Myocyte (in vitro differentiated cells): ENCODE results near the gene AP3B1. TPM values are rescaled to one million over a fixed set of nuclear protein-coding genes. Genes with fewer than 3 reads are reported as not detected.
"Not testable (repeated sequence)": the region's sequence is repeated elsewhere in the genome, so short reads cannot be mapped to it uniquely, and the experiment has no call there.

Source experiments
- DNase-seq: peaks from one replicate; pipeline ENCODE4 v3.0.0-alpha.2; 2012; ENCODE audit warnings: low read depth
- total RNA-seq: library from RNA; depleted of rRNA; stranded (reverse); fragments of >200 nt; gene quantifications from 2 replicates; pipeline ENCODE4 v1.2.3, GENCODE V29; 2014

AP3B1 gene
- total RNA-seq, 1 donor from 2014 or later = 50.0 TPM

DNA sequence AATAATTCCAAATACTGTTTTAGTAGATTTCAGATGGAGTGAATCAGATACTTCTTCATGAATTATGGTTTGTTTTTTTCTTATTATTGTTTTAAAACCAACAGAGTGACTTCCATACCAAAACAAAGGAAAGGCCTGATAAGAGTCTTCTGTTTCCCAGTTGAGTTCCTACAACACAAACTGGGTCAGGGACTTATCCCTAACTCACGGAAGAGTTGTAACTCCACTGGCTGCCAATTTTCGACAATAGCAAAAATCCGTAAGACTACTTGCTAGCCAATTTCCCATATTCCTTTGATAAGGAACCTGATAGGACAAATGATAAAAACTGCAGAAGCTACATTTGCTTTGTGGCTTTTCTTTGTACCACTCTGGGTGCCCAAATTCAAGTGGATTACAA is 219.2 kb downstream of the AP3B1 start:
- no peak for DNase-seq

DNA sequence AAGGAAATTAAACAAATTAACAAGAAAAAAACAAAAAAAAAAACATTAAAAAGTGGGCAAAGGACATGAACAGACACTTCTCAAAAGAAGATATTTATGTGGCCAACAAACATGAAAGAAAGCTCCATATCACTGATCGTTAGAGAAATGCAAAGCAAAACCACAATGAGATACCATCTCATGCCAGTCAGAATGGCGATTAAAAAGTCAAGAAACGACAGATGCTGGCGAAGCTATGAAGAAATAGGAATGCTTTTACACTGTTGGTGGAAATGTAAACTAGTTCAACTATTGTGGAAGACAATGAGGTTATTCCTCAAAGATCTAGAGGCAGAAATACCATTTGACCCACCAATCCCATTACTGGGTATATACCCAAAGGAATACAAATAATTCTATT is 223.8 kb downstream of the AP3B1 start:
- not testable (repeated sequence) for DNase-seq

DNA sequence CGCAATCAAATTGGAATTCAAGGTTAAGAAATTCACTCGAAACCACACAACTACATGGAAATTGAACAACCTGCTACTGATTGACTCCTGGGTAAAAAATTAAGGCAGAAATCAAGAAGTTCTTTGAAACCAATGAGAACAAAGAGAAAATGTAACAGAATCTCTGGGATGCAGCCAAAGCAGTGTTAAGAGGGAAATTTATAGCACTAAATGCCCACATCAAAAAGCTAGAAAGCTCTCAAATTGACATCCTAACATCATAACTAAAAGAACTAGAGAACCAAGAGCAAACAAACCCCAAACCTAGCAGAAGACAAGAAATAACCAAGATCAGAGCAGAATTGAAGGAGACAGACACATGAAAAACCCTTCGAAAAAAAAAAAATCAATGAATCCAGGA is 226.9 kb downstream of the AP3B1 start:
- DNase-seq = not testable (repeated sequence)

DNA sequence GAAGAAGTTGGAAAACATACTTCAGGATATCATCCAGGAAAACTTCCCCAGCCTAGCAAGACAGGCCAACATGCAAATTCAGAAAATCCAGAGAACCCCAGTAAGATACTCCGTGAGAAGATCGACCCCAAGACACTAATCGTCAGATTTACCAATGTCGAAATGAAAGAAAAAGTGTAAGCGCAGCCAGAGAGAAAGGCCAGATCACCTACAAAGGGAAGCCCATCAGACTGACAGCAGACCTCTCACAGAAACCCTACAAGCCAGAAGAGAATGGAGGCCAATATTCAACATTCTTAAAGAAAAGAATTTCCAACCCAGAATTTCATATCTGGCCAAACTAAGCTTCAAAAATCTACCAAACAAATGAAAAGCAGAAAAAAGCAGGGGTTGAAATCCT is 227.8 kb downstream of the AP3B1 start:
- DNase-seq = not testable (repeated sequence)

DNA sequence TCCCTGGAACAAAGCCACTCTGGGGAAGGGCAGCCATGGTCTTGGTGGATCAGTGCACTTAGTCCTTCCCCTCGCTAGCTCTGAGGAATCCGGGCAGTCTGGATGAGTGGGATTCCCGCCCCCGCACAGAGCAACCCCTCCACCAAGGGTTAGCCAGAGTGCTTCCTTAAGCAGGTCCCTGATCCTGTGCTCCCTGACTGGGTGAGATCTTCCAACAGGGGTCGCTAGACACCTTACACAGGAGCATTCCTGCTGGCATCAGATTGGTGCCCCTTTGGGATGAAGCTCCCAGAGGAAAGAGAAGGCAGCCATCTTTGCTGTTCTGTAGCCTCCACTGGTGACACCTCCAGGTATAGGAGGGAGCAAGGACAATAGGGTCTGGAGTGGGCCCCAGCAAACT is 228.8 kb downstream of the AP3B1 start:
- DNase-seq = no peak

DNA sequence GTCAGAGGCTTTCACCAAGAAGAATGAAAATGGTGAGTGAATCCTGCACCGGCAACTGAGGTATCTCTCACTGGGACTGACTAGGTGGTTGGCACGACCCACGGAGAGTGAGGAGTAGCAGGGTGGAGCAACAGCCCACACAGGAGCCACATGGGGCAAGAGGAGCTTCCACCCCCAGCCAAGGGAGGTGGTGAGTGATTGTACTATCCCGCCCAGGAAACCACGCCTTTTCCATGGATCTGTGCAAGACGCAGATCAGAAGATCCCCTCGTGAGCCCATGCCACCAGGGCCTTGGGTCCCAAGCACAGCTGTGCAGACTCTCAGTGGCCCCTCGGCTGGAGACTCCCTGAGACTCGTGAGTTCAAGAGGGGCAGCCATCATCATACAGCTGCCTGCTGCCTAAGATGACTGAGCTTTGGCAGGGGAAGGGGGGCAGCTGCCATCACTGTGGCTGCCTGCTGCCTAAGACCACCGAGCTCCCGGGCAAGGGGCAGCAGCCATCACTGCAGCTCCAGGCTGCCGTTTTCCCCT is 229.5 kb downstream of the AP3B1 start:
- DNase-seq = peak; percentile 1

DNA sequence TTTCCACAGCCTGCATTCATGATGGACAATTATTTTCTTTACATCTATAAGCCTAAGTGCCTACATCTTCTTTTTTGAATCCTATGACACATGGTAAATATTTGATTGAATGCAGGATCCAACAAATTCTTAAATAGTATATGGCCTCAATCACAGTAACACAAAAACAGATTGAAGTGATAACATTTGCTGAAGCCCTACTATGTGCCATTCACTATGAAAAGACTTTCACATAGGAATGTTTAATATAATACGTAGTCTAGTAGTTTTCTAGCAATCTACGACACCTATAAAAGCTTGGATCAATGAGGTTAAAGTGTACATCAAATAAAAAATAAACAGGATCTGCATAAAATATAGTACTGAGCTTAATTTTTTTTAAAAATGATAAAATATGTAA is 231.0 kb downstream of the AP3B1 start:
- DNase-seq = no peak

DNA sequence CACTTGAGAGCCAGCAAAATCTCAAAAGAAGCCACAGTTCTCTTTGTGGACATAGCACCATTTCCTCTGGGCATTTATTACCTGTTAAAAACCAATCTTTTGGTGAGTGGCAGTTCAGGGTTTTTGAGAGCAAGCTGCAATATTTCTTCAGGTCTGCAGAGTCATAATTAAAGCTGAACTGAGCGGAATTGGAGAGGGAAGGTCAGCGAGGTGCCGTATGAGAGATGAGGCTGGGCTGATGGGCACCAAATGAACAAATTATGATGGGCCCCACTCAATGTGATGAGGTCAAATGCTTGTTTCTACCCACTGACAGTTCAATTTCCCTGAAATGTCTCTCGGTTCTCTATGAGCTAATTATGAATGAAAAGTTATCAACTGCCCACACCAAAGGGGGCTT is 231.9 kb downstream of the AP3B1 start:
- no peak for DNase-seq

DNA sequence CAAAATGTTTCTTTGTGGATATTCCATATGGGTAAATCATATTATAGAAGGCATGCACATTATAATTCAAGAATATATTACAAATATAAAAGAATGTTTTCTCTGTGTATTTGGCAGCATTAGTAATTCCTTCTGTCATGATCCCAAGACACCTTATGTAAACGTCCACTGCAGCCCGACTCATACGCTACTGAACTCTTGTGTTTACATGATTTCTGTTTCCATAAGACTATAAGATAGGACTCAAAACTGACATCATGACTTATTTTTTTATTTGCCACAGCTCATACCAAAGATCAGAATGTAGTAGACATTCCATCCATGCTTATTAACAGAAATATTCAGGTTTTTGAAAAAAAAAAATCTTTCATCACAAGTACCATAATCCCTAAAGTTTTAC is 234.1 kb downstream of the AP3B1 start:
- no peak for DNase-seq

DNA sequence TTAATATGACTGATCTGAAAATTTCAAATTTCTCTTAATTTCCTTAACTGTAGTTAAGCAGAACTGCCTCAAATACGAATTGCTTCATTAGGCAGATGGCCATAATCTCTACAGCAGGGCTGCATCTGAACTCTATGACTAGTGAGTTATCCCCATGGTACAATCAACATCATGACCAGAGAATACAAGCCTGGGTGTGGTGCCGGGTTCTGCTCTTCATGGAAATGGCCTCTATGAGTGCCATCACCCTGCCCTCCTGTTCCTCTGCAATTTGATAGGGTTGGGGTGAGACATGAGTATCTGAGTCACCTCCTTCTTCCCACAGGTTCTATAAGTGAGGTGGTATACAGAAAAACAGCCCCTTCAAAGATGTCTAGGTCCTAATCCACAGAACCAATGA is 235.9 kb downstream of the AP3B1 start:
- peak; percentile 2 for DNase-seq

DNA sequence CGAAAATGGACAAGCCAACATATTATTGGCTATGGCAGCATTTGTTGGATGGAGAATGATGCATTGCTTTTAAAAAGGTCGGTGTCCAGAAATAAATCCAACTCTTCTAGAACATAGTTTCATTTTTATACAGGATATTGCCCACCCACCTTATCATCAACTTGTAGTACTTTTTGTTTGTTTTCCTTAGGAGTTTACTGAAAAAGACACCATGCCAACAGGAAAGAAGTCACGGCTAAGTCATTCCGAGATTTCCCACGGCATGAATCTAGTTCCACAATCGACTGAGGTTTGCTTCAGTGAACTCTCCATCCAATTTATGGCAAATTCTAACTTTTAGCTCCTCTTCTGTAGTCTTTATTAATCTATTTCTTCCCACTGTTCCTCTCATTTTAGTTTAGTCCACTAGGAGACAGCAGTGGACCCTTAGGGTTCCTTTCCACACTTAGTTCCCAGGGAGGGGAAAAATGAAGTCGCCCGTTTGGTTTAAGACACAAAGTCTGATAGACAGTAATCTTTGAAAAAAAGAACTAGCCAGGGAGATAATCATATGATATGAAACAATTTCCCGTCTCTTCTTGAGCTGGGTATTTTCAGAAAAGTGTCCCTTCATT is 237.5 kb downstream of the AP3B1 start:
- no peak for DNase-seq

DNA sequence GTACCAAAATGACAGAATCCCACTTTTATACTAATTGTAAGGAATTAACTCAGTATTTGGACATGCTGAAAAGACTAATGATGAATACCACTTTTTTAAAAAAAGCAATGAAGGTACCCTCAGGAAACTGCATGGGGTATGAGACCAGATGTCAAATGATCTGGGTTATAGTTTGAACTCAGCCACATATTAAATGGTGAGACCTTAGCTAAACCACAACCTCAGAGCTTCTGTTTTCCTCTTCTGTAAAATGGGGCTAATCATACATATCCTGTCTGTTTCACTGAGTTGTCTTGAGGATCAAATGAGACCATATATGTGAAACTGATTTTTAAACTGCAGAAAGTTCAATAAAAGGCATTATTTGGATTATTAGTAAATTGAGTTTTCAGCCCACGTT is 238.4 kb downstream of the AP3B1 start:
- DNase-seq = no peak

DNA sequence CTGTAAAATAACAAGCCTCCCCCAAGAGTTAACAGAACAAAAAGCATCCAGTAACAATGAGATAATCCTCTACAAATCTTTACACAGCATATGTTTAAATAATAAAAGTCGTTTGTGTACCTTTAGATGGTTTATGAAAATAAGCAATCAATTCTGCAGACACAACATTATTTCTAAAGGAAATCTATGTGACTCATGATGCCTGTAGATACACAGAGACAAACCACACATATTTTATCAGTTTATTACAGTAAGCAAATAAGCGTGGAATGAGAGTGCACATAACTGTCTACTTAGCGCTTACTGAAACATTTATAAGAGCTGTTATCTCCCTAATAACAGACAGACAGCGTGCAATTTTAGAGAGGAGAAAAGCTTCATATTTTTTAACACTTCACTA is 243.6 kb downstream of the AP3B1 start:
- no peak for DNase-seq

DNA sequence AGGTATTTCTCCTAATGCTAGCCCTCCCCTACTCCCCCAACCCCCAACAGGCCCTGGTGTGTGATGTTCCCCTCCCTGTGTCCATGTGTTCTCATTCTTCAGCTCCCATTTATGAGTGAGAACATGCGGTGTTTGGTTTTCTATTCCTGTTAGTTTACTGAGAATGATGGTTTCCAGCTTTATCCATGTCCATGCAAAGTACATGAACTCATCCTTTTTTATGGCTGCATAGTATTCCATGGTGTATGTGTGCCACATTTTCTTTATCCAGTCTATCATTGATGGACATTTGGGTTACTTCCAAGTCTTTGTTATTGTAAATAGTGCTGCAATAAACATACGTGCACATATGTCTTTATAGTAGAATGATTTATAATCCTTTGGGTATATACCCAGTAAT is 247.7 kb downstream of the AP3B1 start:
- not testable (repeated sequence) for DNase-seq

DNA sequence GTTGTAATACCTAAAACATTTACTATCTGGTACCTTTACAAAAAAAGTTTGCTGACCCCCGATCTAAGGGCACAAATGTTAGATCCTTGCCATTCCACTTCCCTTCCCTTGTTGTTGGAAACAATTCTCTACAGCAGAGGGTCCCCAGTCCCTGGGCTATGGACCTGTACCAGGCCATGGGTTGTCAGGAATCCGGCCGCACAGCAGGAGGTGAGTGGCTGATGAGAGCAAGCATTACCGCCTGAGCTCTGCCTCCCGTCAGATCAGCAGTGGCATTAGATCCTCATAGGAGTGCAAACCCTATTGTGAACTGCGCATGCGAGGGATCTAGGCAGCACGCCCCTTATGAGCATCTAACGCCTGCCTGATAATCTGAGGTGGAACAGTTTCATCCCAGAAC is 248.5 kb downstream of the AP3B1 start:
- DNase-seq = no peak

DNA sequence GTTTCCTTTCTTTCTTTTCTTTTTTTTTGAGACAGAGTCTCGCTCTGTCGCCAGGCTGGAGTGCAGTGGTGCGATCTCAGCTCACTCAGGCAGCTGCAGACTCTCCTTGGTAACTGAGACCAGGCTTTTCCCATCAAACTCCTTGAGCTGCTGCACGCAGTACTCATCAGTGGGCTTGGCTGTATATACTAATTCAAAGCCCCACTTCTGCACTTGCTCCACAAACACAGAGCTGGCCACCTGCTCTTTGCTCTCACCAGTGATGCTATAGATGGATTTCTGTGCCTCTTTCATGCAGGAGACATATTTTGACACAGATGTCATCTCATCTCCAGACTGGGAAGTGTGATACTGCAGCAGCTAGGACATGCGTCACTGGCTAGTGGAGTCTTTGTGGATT is 252.7 kb downstream of the AP3B1 start:
- DNase-seq = no peak

DNA sequence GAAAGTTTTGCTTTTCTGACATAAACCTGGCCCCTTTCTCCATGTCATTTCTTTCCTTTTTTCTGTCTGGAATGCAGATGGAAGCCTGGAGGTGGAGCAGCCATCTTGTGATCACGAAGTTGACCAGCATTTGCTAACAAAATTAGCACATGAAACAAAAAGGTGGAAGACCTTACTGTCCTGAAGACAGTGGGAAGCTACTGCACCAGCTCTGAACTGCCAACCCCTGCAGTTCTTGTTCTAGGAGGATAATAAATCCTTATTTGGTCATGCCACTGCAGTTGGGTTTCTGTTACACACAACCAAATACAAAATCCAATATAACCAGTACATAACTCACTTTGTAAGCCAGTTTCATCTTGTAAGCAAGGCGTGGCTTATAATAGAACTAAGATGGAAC is 269.0 kb downstream of the AP3B1 start:
- no peak for DNase-seq

DNA sequence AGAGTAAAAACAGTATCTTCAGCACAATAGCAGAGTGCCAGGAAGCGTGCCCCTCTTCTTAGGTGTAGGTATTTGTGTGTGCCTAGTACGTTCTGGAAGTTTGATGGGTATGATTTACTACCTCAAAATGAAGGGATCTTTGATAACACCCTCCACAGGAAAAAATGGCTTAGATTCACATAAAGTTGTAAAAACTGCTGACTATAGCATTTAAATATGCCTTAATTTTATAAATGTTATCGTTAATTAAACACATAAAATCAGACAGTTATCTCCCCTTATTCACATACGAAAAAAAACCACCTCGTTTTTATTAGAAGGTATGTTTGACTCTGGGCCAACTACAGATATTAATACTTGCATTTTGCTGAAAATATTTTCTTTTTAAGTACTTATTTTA is 274.8 kb downstream of the AP3B1 start:
- no peak for DNase-seq

DNA sequence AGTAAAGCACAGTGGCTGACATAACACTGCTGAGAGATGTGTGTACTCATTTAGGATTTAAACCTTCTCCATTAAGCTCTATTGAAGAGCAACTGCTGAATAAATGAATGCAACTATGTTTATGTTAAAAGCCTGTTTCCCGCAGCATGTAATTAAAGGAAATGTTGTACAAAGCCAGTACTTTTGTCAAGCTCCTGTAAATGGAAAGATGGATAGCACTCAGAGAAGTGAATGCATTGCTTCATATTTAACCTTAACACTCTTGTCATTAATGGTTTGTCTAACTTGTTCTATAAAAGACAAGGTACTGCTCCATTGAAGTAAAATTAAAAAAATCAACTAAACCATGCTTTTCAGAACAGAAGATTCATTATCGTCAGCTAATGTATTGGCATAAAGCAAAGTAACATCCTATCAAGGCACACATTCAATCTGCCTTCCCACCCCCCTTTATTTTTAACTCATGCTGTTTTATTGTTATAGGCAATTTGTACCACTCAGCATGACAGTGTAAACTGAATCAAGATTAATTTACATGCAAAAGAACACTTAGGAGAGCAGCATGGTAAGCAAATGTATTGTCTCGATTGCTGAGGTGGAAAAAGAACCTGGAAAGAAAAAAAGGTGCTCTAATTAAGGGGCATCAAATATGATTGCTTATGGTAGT is 277.5 kb downstream of the AP3B1 start:
- DNase-seq = no peak

DNA sequence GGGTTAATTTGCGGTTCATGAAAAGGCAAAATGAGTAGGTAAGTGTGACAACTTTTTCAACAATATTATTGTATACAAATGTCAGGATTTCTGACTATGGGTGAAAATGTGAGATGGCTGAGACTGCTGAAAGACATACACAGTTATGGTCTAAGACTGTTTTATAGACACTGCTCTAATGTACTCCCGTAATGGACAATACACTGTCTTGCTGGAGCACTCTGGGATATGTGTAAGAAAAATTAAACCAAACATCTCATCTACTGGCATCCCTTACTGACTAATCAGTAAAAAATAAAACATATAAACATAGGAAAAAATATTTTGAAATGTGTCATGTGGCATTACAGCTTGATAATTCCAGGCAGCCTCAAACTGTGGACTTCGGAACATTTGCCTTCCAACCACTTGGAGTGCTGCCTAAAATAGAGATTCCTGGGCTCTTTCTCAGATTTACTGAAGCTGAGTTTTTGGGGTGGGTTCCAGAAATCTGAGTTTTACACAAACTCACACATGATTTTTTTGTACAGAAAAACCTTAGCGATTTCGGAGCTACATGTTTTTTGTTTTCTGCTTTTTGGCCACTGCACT is 284.5 kb downstream of the AP3B1 start:
- peak; percentile 66 for DNase-seq

DNA sequence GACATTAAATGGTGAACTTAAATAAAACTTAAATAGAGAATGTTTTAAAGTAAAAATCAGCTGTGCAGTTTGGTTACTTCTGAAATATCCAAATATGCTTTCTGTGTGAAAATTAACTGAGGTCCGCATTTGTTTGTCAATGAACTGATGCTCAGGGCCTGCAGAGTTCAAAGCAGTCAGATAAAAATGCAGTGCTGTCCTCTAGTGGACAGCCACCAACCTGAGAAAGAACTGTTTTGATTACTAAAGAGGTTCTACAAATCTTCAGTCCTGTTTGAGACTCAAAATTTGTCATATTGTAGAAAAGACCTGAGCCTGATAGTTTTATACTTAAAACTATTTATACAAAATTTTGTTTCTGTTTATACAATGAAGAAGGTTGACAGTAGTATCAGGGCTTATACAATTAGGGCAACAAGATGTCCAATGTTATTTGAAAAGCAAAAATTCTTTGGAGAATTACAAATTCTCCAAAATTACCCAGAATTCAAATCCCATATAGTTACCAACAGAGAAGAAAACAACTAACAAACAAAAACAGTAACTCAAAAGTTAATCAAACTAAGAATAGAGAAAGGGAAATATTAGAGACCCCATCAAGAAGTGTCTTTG is 286.0 kb downstream of the AP3B1 start:
- DNase-seq = peak; percentile 64

DNA sequence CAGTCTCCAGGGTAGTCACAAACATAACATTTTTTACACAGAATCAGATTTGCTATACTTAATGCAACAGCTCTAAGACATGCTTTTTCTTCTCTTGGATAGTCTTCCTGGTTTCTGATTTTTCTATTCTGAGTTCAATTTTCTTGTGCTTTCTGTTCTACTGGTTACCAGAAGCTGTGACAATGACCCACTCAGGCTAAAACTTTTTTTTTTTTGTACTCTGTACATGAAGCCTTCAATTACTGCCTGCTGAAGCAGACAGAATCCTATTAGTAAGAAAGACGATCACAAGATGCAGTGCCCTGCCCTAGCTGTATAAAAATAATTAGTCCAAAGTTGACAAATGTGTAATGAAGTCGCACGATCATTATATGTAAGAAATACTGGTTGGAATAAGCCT is 287.3 kb downstream of the AP3B1 start:
- DNase-seq = no peak
